HepG2 (cell line): ENCODE results near the gene BIK. TPM values are rescaled to one million over a fixed set of nuclear protein-coding genes. Genes with fewer than 3 reads are reported as not detected.

Experiments used
- ATAC-seq: fragments of 200-7000 bp; cut with Tn5 transposase; 3 replicates; pipeline ENCODE4 v1.9.1; 2020; ENCODE audit warnings: mild to moderate bottlenecking, moderate library complexity
- BruUV-seq: library from RNA; stranded (reverse); fragments of 400-500 nt; replicated peaks from 2 replicates; lab custom pipeline; 2021; lab: Mats Ljungman, UMichigan
- CTCF ChIA-PET: fragments of 300-600 bp; formaldehyde crosslinking; extraction: SDS; loops from one replicate; lab custom pipeline; 2021; ENCODE audit warnings: low total read pairs, inconsistent platforms, low intra/inter-chr PET ratio; lab: Yijun Ruan, JAX
- POLR2A ChIA-PET: fragments of 350-600 bp; sonication (Branson Sonifier 250); formaldehyde crosslinking; loops from one replicate; lab custom pipeline; 2020; ENCODE audit warnings: antibody characterized with exemption, inconsistent platforms; lab: Yijun Ruan, JAX
- DNase-seq: peaks from one replicate; pipeline ENCODE4 v3.0.0-alpha.2; 2015; ENCODE audit warnings: low spot score
- FAIRE-seq: peaks from 3 replicates; lab custom pipeline; 2011; peaks lifted over from hg19 to GRCh38; lab: Jason Lieb, UNC
- H2AFZ ChIP-seq: one replicate; pipeline ENCODE4 v1.6.1; 2011; ENCODE audit warnings: low read length, inconsistent platforms
- H3K27ac ChIP-seq: fragments of 300-600 bp; 3 replicates; pipeline ENCODE4 v1.8.0; 2011; ENCODE audit warnings: mixed run types, mild to moderate bottlenecking, mixed read lengths, low read length, inconsistent platforms; ENCODE audit not compliant: insufficient read depth; ENCODE audit errors: extremely low read length
- H3K27me3 ChIP-seq, 2 experiments: fragments of 200-600 bp in 1 of 2; 2 replicates in 1 of 2; 3 replicates in 1 of 2; pipeline versions ENCODE4 v1.6.0 to v1.8.0; 2011; ENCODE audit warnings: low read length in 2 of 2, mild to moderate bottlenecking in 2 of 2, moderate library complexity in 2 of 2, inconsistent platforms in 1 of 2; ENCODE audit not compliant: insufficient read depth in 2 of 2, control insufficient read depth in 1 of 2
- H3K36me3 ChIP-seq, 2 experiments: fragments of 200-600 bp in 1 of 2; replicated peaks in 1 of 2; 2 replicates in 1 of 2; 3 replicates in 1 of 2; pipeline versions ENCODE4 v1.5.1 to v1.8.0; 2011; ENCODE audit warnings: low read length in 2 of 2, inconsistent platforms in 1 of 2; ENCODE audit not compliant: insufficient read depth in 2 of 2, control insufficient read depth in 1 of 2
- H3K4me1 ChIP-seq: 2 replicates; pipeline ENCODE4 v1.5.1; 2012; ENCODE audit warnings: low read length, inconsistent platforms; ENCODE audit not compliant: insufficient read depth
- H3K4me2 ChIP-seq: 2 replicates; pipeline ENCODE4 v1.6.0; 2011; ENCODE audit warnings: low read depth, low read length, inconsistent platforms
- H3K4me3 ChIP-seq, 3 experiments: fragments of 200-600 bp in 1 of 3; sonication (generic), shearing (Covaris generic) in 1 of 3; replicated peaks in 1 of 3; 2 replicates each; pipeline ENCODE4 v1.5.1; 2011 to 2016; ENCODE audit warnings: low read length in 3 of 3, inconsistent platforms in 2 of 3, low read depth in 2 of 3, mild to moderate bottlenecking in 2 of 3, control low read depth in 1 of 3, mixed read lengths in 1 of 3; ENCODE audit not compliant: insufficient read depth in 1 of 3
- H3K79me2 ChIP-seq: one replicate; pipeline ENCODE4 v1.6.1; 2011; ENCODE audit warnings: low read length, inconsistent platforms; ENCODE audit not compliant: insufficient read depth
- H3K9ac ChIP-seq: 2 replicates; pipeline ENCODE4 v1.6.0; 2011; ENCODE audit warnings: mild to moderate bottlenecking, low read depth, low read length, inconsistent platforms; ENCODE audit not compliant: insufficient read depth
- H3K9me3 ChIP-seq: 2 replicates; pipeline ENCODE4 v1.5.1; 2012; ENCODE audit warnings: mild to moderate bottlenecking, low read length
- H4K20me1 ChIP-seq: 2 replicates; pipeline ENCODE4 v1.6.0; 2011; ENCODE audit warnings: inconsistent platforms, mild to moderate bottlenecking, low read length, moderate library complexity; ENCODE audit not compliant: insufficient read depth
- CAMTA2 ChIP-seq: sonication (generic); formaldehyde crosslinking; IDR thresholded peaks from 2 replicates; pipeline ENCODE4 v1.4.0; 2020; ENCODE audit warnings: mild to moderate bottlenecking, missing genetic modification reagents, borderline replicate concordance
- GLI4 ChIP-seq: sonication (generic); formaldehyde crosslinking; IDR thresholded peaks from 2 replicates; pipeline ENCODE4 v1.5.1; 2020; ENCODE audit warnings: missing genetic modification reagents, mild to moderate bottlenecking, moderate library complexity, borderline replicate concordance
- HOXA5 ChIP-seq: sonication (generic); formaldehyde crosslinking; IDR thresholded peaks from 2 replicates; pipeline ENCODE4 v1.4.0; 2020; ENCODE audit warnings: missing genetic modification reagents
- SATB2 ChIP-seq: sonication (generic); formaldehyde crosslinking; IDR thresholded peaks from 2 replicates; pipeline ENCODE4 v1.5.0; 2020; ENCODE audit warnings: missing genetic modification reagents
- ZBTB1 ChIP-seq: sonication (generic); formaldehyde crosslinking; IDR thresholded peaks from 2 replicates; pipeline ENCODE4 v1.4.0; 2020; ENCODE audit warnings: missing genetic modification reagents, borderline replicate concordance
- ZNF230 ChIP-seq: sonication (generic); formaldehyde crosslinking; IDR thresholded peaks from 2 replicates; pipeline ENCODE4 v1.4.0; 2020; ENCODE audit warnings: mild to moderate bottlenecking, missing genetic modification reagents
- ZNF589 ChIP-seq: sonication (generic); formaldehyde crosslinking; conservative IDR thresholded peaks from 2 replicates; pipeline ENCODE4 v1.8.0; 2022; ENCODE audit warnings: mild to moderate bottlenecking, moderate library complexity, missing genetic modification reagents
- ZNF614 ChIP-seq: IDR thresholded peaks from 2 replicates; pipeline ENCODE4 v1.6.1; 2018; ENCODE audit warnings: missing biosample characterization, missing genetic modification reagents, inconsistent platforms, borderline replicate concordance
- ZNF782 ChIP-seq: sonication (generic); formaldehyde crosslinking; IDR thresholded peaks from 2 replicates; pipeline ENCODE4 v1.4.0; 2020; ENCODE audit warnings: missing genetic modification reagents, mild to moderate bottlenecking, borderline replicate concordance
- WGBS: methylation state at CpG from one replicate; pipeline ENCODE4 v1.1.6; 2017; ENCODE audit warnings: low lambda C conversion rate; 5-methylcytosine and 5-hydroxymethylcytosine counted together
- in situ Hi-C: cut with HindIII; loops from 2 replicates; pipeline ENCODE4 v1.10.0; 2017; ENCODE audit warnings: low pct_unique_long_range_greater_than_20kb; ENCODE audit not compliant: extremely low pct_ligation_motif_present
- intact Hi-C: fragments of 100-400 bp; cut with micrococcal nuclease; formaldehyde crosslinking; loops from one replicate; pipeline ENCODE4 v1.10.0; 2022; ENCODE audit not compliant: unreplicated experiment
- polyA plus RNA-seq, 8 experiments: library from polyadenylated mRNA; depleted of rRNA in 3 of 8; stranded (reverse) in 7 of 8; unstranded in 1 of 8; fragments of >200 nt; fragmentation: Illumina TruSeq in 4 of 8; extraction: Trizol in 4 of 8; gene quantifications; 2 replicates each; pipeline versions ENCODE4 v1.2.1 to v1.2.3, GENCODE V29; 2011 to 2016; ENCODE audit warnings: low read depth in 4 of 8, missing spikeins in 1 of 8, mixed read lengths in 1 of 8; ENCODE audit not compliant: insufficient read depth in 1 of 8
- total RNA-seq, 5 experiments: library from RNA; depleted of rRNA; stranded (reverse); fragments of >200 nt; fragmentation: Illumina TruSeq; extraction: Trizol; gene quantifications; 2 replicates each; pipeline ENCODE4 v1.2.3, GENCODE V29; 2016; ENCODE audit warnings: low read depth in 1 of 5
- TF ChIP-seq, protein P1 (sequence below): sonication (generic); formaldehyde crosslinking; IDR thresholded peaks from 2 replicates; pipeline ENCODE4 v1.5.0; 2020; ENCODE audit warnings: mild to moderate bottlenecking, missing genetic modification reagents, borderline replicate concordance
- TF ChIP-seq, protein P2 (sequence below): sonication (generic); IDR thresholded peaks from 2 replicates; pipeline ENCODE4 v1.6.1; 2016; ENCODE audit warnings: low read depth, borderline replicate concordance
- TF ChIP-seq, protein P3 (sequence below): sonication (generic); formaldehyde crosslinking; IDR thresholded peaks from 2 replicates; pipeline ENCODE4 v1.4.0; 2020; ENCODE audit warnings: missing genetic modification reagents
- TF ChIP-seq, protein P4 (sequence below): IDR thresholded peaks from 2 replicates; pipeline ENCODE4 v1.6.1; 2016

Gene BIK
- total and polyA plus RNA-seq, 2 of the 13 experiments (the other 11 are each of a cell fraction or from before 2014, with no cell fraction given), result 0.54 to 0.80 TPM

DNA sequence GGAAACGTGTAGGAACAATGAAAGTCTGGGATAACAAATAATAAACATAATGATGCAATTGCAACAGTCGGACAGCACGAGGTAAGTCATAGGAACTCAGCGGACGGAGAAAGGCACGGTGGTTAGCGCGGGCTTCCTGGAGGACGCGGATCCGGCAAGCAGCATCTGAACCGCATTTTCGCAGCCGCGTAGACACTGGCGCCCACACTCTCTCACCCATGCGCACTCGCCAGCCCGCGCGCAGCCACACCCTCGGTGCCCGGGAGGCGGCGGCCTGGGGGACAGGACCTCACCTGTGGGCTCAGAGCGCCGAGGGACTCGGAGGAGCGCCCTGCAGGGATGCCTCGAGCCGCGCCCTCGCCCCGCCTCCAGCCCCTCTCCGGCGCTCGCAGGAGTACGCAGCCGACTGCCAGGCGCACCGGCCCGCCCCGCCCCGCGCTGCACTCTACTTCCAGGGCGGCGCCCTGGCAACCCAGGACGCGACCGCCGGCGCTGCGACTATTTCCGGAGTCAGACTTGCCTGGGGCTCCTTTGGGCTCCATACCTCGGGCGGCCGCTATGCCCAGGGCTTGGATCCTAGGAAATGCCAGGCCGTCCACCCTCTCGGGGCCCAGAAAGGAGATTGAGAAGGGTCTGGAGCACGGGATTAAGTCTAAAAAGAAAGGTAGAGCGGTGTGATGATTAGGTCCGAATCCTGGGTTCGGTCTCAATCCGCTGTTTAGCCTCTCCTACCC lies 21.4 kb upstream of the BIK start, which contains the start of gene TTLL1:
TTLL1 (minus strand) TSS at position 408 of the 734 bp plus-strand sequence. CDS start 13,805 bp downstream, outside the sequence.
- intact Hi-C loops (no loop called here), in situ Hi-C loops (no loop called here)
- no peaks in the 10 kb centered on the region for H3K36me3 ChIP-seq
- no peaks in the 10 kb centered on the region for H4K20me1 ChIP-seq
- ChIA-PET POLR2A (no interaction called here), CTCF (interaction anchor here (1.8 kb wide), 1 partner anchor 222 kb away, joined by 4 read pairs; no protein-coding TSS in a partner anchor)
- peak within 1 kb of the TSS; percentile 78 for H3K9ac ChIP-seq
- WGBS, result 4% methylated on average over 18 of the region's 64 CpGs
- FAIRE-seq (no peak), DNase-seq (peak; percentile 82), ATAC-seq (peak; percentile 94)
- no peaks in the 10 kb centered on the region for H3K27me3 ChIP-seq
- H3K4me3 ChIP-seq, result peak within 1 kb of the TSS; percentile 86 to 91 (median 90)
- H3K4me1 ChIP-seq, result peaks cover 26% of the 10 kb centered on the region
- H2AFZ ChIP-seq, result peak within 1 kb of the TSS; percentile 92
- H3K79me2 ChIP-seq, result no peaks in the 10 kb centered on the region
- BruUV-seq, result no TSS peak
- peak within 1 kb of the TSS; percentile 88 for H3K4me2 ChIP-seq
- H3K27ac ChIP-seq, result peak within 1 kb of the TSS; percentile 64
- H3K9me3 ChIP-seq, result no peaks in the 10 kb centered on the region
- TF ChIP-seq, protein P1, sequence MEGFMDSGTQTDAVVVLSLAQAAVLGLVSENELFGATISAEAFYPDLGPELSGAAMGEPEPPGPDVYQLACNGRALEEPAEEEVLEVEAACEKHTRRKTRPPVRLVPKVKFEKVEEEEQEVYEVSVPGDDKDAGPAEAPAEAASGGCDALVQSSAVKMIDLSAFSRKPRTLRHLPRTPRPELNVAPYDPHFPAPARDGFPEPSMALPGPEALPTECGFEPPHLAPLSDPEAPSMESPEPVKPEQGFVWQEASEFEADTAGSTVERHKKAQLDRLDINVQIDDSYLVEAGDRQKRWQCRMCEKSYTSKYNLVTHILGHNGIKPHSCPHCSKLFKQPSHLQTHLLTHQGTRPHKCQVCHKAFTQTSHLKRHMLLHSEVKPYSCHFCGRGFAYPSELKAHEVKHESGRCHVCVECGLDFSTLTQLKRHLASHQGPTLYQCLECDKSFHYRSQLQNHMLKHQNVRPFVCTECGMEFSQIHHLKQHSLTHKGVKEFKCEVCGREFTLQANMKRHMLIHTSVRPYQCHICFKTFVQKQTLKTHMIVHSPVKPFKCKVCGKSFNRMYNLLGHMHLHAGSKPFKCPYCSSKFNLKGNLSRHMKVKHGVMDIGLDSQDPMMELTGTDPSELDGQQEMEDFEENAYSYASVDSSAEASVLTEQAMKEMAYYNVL (CRISPR knock-in tag), result peak; percentile 76; the same call in 1 of the 2 replicates
- no peak for TF ChIP-seq SATB2
- TF ChIP-seq ZNF589 (CRISPR knock-in tag), result 0 out of 2 replicates have a peak, but pooled peaks have one; percentile 13
- TF ChIP-seq, protein P2, sequence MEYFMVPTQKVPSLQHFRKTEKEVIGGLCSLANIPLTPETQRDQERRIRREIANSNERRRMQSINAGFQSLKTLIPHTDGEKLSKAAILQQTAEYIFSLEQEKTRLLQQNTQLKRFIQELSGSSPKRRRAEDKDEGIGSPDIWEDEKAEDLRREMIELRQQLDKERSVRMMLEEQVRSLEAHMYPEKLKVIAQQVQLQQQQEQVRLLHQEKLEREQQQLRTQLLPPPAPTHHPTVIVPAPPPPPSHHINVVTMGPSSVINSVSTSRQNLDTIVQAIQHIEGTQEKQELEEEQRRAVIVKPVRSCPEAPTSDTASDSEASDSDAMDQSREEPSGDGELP, result peak; percentile 29; the same call in 1 of the 2 replicates
- 0 out of 2 replicates have a peak, but pooled peaks have one; percentile 53 for TF ChIP-seq ZNF230 (CRISPR knock-in tag)
- TF ChIP-seq ZNF614 (CRISPR knock-in tag), result no peak; the same call in 1 of the 2 replicates
- peak; percentile 29; the same call in 1 of the 2 replicates for TF ChIP-seq HOXA5 (CRISPR knock-in tag)
- TF ChIP-seq, protein P3, sequence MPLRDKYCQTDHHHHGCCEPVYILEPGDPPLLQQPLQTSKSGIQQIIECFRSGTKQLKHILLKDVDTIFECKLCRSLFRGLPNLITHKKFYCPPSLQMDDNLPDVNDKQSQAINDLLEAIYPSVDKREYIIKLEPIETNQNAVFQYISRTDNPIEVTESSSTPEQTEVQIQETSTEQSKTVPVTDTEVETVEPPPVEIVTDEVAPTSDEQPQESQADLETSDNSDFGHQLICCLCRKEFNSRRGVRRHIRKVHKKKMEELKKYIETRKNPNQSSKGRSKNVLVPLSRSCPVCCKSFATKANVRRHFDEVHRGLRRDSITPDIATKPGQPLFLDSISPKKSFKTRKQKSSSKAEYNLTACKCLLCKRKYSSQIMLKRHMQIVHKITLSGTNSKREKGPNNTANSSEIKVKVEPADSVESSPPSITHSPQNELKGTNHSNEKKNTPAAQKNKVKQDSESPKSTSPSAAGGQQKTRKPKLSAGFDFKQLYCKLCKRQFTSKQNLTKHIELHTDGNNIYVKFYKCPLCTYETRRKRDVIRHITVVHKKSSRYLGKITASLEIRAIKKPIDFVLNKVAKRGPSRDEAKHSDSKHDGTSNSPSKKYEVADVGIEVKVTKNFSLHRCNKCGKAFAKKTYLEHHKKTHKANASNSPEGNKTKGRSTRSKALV (CRISPR knock-in tag), result peak; percentile 80; the same call in 1 of the 2 replicates
- peak; percentile 89; the same call in 1 of the 2 replicates for TF ChIP-seq GLI4 (CRISPR knock-in tag)
- TF ChIP-seq ZBTB1 (CRISPR knock-in tag), result no peak
- TF ChIP-seq ZNF782 (CRISPR knock-in tag), result 0 out of 2 replicates have a peak, but pooled peaks have one; percentile 37
- TF ChIP-seq, protein P4, sequence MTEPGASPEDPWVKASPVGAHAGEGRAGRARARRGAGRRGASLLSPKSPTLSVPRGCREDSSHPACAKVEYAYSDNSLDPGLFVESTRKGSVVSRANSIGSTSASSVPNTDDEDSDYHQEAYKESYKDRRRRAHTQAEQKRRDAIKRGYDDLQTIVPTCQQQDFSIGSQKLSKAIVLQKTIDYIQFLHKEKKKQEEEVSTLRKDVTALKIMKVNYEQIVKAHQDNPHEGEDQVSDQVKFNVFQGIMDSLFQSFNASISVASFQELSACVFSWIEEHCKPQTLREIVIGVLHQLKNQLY (CRISPR knock-in tag), result no peak
- TF ChIP-seq CAMTA2, result 0 out of 2 replicates have a peak, but pooled peaks have one; percentile 64
